Lung (tissue), 12 donors: ENCODE measurements around the gene ACOT7. TPM values are rescaled to one million over a fixed set of nuclear protein-coding genes. Genes with fewer than 3 reads are reported as not detected.

Source experiments
- ATAC-seq: fragments of 200-7000 bp; cut with Tn5 transposase; one replicate; pipeline ENCODE4 v1.9.1; 2020; ENCODE audit warnings: moderate number of reproducible peaks; ENCODE audit not compliant: insufficient read depth, low FRiP score
- DNase-seq, 3 donors: peaks; one replicate each; pipeline ENCODE4 v3.0.0-alpha.2; 2013 to 2017
- H3K27ac ChIP-seq, 2 donors: one replicate each; pipeline ENCODE4 v1.5.1; 2013; ENCODE audit warnings: mild to moderate bottlenecking in 2 of 2, moderate library complexity in 2 of 2, control low read depth in 1 of 2, inconsistent platforms in 1 of 2, low read depth in 1 of 2, low read length in 1 of 2
- H3K27me3 ChIP-seq, 3 donors: one replicate each; pipeline ENCODE4 v1.5.1; 2013; ENCODE audit warnings: low read length in 2 of 3; ENCODE audit not compliant: control insufficient read depth in 3 of 3, insufficient read depth in 3 of 3
- H3K36me3 ChIP-seq, 4 donors: one replicate each; pipeline ENCODE4 v1.5.1; 2013; ENCODE audit warnings: low read length in 4 of 4, mild to moderate bottlenecking in 1 of 4, moderate library complexity in 1 of 4; ENCODE audit not compliant: control insufficient read depth in 4 of 4, insufficient read depth in 4 of 4
- H3K4me1 ChIP-seq, 5 donors: one replicate each; pipeline ENCODE4 v1.5.1; 2013; ENCODE audit warnings: low read length in 5 of 5, mild to moderate bottlenecking in 2 of 5, moderate library complexity in 1 of 5; ENCODE audit not compliant: control insufficient read depth in 5 of 5, insufficient read depth in 5 of 5
- H3K4me3 ChIP-seq: one replicate; pipeline ENCODE4 v1.5.1; 2013; ENCODE audit warnings: mild to moderate bottlenecking, control low read depth, moderate library complexity
- H3K9ac ChIP-seq, 2 donors: one replicate each; pipeline ENCODE4 v1.5.1; 2013; ENCODE audit warnings: low read length in 2 of 2, control low read depth in 1 of 2; ENCODE audit not compliant: insufficient read depth in 1 of 2
- H3K9me3 ChIP-seq, 4 donors: one replicate each; pipeline ENCODE4 v1.5.1; 2013; ENCODE audit warnings: low read length in 3 of 4, mild to moderate bottlenecking in 1 of 4, moderate library complexity in 1 of 4; ENCODE audit not compliant: control insufficient read depth in 4 of 4, insufficient read depth in 3 of 4
- CTCF ChIP-seq: IDR thresholded peaks from 2 replicates; pipeline ENCODE4 v1.5.1; 2012; ENCODE audit warnings: mild to moderate bottlenecking; ENCODE audit errors: control extremely low read depth, extremely low read depth
- WGBS, 2 donors: extraction: QIAGEN DNeasy Blood & Tissue Kit; methylation state at CpG; one replicate each; pipeline ENCODE4 v1.1.7; 2013; 5-methylcytosine and 5-hydroxymethylcytosine counted together
- polyA plus RNA-seq, 2 donors: library from polyadenylated mRNA; stranded (reverse); fragments of 200-250 nt; gene quantifications; one replicate each; pipeline ENCODE4 v1.2.1, GENCODE V29; 2013
- total RNA-seq, 2 donors: library from RNA; depleted of rRNA in 1 of 2; stranded (reverse); fragments of >200 nt in 1 of 2; gene quantifications; one replicate each; pipeline ENCODE4 v1.2.1, GENCODE V29; 2014 to 2021
- donor health status: control.
- donor health status: control.
- donor health status: Bipolar disorder and iron deficiency.
- donor health status: healthy.
- donor health status: DM: yes; HTN: yes; CAD: no.

The ACOT7 gene
- total and polyA plus RNA-seq, 4 donors: 8.8 to 37.4 (median 23.1) TPM

- Histone ChIP-seq H3K36me3 (peaks cover 0 to 2% (median 0%) of the 10 kb centered on the region in 4 donors), H3K4me1 (peaks cover 0 to 18% (median 8%) of the 10 kb centered on the region in 5 donors), H3K9ac (no peak overlapping the region), H3K27ac (no peak overlapping the region), H3K27me3 (no peaks in the 10 kb centered on the region), H3K9me3 (no peaks in the 10 kb centered on the region), H3K4me3 (no peak overlapping the region)
- TF ChIP-seq CTCF: no peak
- DNase-seq: no peak
- ATAC-seq: no peak
- 95 to 96% methylated on average over 11 of the region's 11 CpGs for WGBS, 2 donors
Measured at GRCh38 chr1:6285336-6285735, 108.2 kb downstream of the ACOT7 start.

GRCh38 chr1:6282577-6283270 lies 110.8 kb downstream of the ACOT7 start:
- DNase-seq (no peak), ATAC-seq (no peak)
- 95 to 96% methylated on average over 17 of the region's 17 CpGs for WGBS, 2 donors
- peaks cover 0 to 2% (median 0%) of the 10 kb centered on the region in 4 donors for H3K36me3 ChIP-seq
- H3K4me3 ChIP-seq: no peak overlapping the region
- H3K27me3 ChIP-seq: no peaks in the 10 kb centered on the region
- H3K9ac ChIP-seq: no peak overlapping the region
- H3K4me1 ChIP-seq: peaks cover 0 to 7% (median 4%) of the 10 kb centered on the region in 5 donors
- H3K27ac ChIP-seq: no peak overlapping the region
- no peak for TF ChIP-seq CTCF
- H3K9me3 ChIP-seq: no peaks in the 10 kb centered on the region

GRCh38 chr1:6281511-6282402 lies 111.8 kb downstream of the ACOT7 start:
- Histone ChIP-seq H3K9me3 (no peaks in the 10 kb centered on the region), H3K36me3 (peaks cover 0 to 2% (median 0%) of the 10 kb centered on the region in 4 donors), H3K4me3 (no peak overlapping the region), H3K4me1 (peaks cover 0 to 3% (median 0%) of the 10 kb centered on the region in 5 donors), H3K27ac (peak overlapping the region in 1 of 2 donors; percentile 13), H3K9ac (no peak overlapping the region), H3K27me3 (no peaks in the 10 kb centered on the region)
- TF ChIP-seq CTCF: no peak
- no peak for ATAC-seq
- 84 to 87% methylated on average over 19 of the region's 19 CpGs for WGBS, 2 donors
- no peak for DNase-seq
